ENCODE data around the gene TTC21A.
"Not testable (repeated sequence)": the region's sequence is repeated elsewhere in the genome, so short reads cannot be mapped to it uniquely, and the experiment has no call there.

The TTC21A gene, protein sequence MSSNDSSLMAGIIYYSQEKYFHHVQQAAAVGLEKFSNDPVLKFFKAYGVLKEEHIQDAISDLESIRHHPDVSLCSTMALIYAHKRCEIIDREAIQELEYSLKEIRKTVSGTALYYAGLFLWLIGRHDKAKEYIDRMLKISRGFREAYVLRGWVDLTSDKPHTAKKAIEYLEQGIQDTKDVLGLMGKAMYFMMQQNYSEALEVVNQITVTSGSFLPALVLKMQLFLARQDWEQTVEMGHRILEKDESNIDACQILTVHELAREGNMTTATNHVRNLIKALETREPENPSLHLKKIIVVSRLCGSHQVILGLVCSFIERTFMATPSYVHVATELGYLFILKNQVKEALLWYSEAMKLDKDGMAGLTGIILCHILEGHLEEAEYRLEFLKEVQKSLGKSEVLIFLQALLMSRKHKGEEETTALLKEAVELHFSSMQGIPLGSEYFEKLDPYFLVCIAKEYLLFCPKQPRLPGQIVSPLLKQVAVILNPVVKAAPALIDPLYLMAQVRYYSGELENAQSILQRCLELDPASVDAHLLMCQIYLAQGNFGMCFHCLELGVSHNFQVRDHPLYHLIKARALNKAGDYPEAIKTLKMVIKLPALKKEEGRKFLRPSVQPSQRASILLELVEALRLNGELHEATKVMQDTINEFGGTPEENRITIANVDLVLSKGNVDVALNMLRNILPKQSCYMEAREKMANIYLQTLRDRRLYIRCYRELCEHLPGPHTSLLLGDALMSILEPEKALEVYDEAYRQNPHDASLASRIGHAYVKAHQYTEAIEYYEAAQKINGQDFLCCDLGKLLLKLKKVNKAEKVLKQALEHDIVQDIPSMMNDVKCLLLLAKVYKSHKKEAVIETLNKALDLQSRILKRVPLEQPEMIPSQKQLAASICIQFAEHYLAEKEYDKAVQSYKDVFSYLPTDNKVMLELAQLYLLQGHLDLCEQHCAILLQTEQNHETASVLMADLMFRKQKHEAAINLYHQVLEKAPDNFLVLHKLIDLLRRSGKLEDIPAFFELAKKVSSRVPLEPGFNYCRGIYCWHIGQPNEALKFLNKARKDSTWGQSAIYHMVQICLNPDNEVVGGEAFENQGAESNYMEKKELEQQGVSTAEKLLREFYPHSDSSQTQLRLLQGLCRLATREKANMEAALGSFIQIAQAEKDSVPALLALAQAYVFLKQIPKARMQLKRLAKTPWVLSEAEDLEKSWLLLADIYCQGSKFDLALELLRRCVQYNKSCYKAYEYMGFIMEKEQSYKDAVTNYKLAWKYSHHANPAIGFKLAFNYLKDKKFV (N-terminal part only)

DNA sequence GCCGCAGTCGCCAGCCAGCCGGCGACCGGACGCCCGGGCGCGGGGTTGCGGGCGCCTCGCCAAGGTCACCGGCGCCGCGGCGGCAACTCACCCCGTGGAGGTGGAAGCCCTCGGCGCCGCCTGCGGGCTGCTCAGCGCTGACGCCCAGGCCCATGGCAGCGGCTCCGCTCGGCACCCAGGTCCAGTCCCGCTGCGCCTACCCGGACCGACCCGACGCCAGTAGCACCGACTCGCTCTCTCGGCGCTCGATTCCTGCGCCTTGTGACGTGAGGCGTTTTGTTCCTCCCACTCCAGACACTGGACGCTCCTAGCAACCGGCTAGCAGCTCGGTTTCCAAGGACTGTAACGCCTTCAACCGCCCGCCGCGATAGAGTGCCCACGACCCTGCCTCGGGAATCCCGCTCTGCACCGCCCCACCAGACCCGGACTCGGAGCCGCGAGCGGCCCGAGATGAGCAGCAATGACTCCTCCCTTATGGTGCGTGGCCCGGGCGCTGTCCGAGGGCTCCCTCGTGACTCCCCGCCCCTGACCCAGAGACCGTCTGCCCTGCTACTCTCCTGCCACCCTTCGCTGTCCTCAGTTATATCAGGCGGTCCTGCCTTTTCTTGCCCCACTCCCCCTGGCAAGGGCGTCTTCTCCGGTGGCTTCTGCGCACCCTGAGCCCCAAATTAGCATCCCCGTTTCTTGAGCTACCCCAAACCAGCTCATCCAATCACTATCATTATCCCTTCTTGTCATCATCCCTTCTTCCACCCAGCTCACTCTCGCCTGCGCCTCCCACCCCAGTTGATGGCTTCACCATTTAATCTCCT lies at the start of gene TTC21A, which contains the start of gene GORASP1:
Gene TTC21A (plus strand): TSS at position 293 of the 812 bp plus-strand sequence. CDS start 158 bp downstream, at position 451.
Gene GORASP1 (minus strand): TSS at position 240 of the 812 bp plus-strand sequence. CDS start 86 bp downstream, at position 154.
- peak; percentile 45 to 94 (median 84) for DNase-seq

DNA sequence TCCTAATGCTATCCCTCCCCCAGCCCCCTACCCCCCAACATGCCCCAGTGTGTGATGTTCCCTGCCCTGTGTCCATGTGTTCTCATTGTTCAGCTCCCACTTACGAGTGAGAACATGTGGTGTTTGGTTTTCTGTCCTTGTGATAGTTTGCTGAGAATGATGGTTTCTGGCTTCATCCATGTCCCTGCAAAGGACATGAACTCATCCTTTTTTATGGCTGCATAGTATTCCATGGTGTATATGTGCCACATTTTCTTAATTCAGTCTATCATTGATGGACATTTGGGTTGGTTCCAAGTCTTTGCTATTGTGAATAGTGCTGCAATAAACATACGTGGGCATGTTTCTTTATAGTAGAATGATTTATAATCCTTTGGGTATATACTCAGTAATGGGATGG lies 46.3 kb upstream of the TTC21A start:
- not testable (repeated sequence) for DNase-seq

DNA sequence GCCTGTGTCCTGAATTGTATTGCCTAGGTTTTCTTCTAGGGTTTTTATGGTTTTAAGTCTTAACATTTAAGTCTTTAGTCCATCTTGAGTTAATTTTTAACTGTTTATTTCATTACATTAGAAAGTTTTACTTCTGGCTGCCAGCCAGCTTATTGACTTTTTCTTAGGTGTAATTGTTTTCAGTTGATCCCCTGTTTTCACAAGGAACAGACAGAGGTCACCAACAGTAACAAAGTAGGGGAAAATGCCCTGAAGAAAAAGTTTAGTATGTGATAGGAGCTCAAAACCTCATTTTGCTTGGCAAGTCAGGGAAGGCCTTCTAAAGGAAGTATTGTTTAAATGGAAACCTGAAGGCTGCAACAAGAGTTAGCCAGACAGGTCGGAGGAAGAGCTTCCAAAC lies 45.3 kb upstream of the TTC21A start:
- DNase-seq = no peak

DNA sequence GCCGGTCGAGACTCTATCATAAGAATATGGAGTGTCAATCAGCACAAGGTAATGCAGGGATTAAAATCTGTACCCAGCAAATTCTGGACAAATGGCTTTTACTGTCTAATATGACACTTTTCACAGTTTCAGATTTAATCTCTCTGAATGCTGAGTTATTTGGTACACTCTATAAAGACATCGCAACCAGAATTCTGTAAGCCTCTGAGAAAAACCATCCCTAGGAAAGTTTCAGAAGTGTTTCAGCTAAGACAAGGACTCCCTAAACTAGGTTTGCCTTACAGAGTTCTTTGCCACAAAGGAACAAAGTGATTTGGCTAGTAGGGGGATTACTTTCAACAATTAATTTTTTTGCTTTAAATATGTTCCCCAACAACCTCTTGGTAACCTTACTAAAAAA lies 44.3 kb upstream of the TTC21A start:
- no peak for DNase-seq

DNA sequence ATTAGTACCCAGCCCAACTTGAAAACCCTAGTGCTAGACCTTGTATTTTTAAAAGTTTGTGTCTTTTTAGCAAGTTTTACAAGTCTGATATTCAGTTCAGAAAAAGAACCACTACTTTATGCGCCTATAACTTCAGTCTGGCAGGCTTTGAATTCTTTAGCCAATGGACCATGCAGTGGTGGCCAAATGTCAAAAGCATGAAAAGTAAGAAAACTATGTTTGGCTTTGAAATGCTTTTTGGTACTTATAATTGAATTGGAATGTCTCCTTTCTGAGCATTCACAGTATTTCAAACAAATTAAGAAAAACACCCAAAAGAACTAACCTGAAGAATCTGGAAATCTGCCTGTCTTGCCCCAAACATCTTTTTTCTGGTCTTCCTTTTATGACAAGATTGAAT lies 42.8 kb upstream of the TTC21A start:
- DNase-seq = no peak

DNA sequence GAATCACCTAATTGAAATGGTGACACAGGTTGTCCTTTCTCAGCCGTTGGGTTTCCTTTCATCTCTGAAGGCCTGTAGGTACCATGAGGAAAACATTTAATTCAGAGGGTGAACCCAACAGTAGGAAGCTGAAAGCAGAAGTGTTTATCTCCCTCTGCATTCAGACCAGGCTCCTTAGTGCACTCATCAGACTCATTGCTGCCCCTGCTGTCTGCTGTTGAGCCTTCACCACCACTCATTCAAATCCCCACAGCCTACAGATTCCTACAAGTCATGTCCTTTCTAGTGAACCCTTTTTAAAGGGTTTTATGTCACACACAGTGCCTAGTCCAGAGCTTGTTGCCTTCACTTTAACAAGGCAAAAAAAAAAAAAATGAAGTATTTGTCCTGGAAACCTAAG lies 42.3 kb upstream of the TTC21A start:
- DNase-seq = peak in 10 of 56 donors; percentile 1 to 29 (median 7)

DNA sequence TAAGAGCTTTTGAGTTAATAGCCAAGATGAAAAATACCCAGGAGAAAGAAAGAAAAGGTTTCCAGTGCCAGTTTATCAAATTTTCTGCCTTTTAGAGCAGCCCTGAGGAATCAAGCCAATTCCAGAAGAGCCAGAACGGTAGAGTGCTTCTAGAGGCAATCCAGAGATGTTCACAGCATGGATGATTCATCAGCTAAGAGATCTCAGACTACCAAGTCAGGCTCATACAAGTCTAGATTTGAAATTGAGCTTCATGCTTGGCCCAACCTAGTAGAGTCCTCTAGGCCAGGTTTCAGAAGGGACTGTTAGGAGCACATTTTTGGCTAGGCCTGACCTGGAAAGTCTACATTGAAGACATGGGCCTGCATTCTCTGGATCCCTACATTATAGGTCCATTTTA lies 40.2 kb upstream of the TTC21A start:
- DNase-seq = no peak

DNA sequence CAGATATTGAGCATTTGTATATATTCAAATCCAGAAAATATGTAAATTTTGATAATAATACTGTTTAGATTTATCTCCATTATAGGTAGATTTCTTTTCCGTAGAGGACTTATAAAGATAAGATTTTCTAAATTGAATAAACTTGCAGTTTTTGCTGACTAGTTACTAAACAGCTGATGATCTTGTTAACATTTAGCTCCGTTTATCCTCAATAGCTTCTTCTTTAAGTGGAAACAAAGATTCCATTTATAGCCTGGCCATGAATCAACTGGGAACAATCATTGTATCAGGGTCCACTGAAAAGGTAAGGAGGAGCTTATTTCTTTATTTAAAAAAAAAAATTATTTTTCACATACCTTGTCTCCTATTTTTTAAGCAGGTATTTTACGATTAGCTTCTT lies 38.9 kb upstream of the TTC21A start:
- DNase-seq = no peak

DNA sequence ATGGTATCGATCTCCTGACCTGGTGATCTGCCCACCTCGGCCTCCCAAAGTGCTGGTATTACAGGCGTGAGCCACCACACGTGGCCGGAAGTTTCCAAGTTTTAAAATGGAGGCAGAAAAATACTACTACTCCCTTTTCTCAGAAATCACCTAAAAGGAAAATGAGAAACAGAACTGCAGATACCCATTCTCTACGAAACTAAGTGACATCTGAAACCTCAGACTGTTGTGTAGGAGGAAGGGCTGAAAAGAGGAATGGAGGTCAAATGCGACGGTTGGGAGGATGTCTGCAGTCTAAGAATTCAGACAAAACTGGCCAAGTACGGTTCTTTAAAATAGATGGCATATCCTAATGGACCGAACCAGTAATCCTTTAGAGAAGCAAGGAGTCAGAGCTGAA lies 31.6 kb upstream of the TTC21A start:
- DNase-seq = no peak

DNA sequence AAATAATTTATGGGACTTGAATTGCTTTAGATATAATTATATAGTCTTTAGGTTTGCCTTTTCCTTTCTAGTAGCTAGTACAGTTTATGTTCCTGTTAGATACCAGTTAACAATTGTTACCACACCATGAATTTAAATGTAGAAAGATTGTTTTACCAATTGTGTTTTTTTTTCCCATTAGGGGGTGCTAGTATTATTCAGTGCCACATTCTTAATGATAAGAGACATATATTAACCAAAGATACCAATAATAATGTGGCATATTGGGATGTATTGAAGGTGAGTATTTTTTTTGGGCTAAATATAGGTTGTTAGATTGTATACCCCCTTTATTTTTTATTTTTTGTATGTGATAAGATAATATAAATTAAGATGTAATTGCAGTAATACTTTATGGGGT lies 27.9 kb upstream of the TTC21A start:
- no peak for DNase-seq

DNA sequence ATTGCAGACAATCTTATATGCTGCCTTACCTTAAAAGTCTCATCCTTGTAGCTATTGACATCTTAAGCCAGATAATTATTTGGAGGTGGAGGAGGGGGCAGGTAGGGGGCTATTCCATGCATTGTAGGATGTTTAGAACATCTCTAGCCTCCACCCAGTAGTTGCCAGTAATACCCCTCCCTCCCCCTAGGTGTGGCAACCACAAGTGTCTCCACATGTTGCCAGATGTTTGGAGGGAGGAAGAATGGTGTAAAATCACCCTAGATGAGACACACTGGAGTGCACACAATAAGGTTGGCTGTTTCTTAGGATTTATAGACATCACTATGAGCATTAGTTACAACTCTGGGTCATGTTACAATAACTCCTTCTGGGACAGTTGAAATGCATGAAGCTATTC lies 27.5 kb upstream of the TTC21A start:
- DNase-seq = no peak

DNA sequence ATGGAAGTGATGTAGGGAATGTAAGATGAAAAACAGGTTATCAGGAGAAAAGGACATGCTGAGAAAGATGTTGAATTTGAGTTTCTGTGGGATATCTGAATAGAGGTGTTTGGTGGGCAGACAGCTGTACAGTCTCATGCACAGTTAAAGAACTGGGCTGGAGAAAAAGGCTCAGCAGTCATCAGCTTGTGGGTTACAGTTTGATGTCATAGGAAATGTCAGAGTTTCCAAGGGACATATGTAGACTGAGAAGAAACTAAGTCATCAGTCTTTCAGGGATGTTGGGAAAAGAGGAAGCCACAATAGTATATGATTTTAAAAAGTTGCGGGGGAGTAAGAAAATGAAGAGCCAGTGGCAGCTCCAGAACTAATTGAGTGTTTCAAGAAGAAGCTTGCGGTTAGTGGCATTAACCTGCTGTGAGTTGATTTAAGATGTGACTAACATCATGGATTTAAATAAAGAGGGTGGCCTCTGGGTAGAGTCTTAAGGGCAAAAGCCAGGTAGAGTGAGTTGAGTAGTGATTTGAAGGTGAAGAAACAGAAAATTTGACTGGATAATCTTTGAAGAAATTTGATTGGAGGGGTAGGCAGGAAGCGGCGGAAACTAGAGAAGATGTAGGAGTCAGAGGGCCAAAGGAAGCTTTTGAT lies 24.7 kb upstream of the TTC21A start:
- no peak for DNase-seq

DNA sequence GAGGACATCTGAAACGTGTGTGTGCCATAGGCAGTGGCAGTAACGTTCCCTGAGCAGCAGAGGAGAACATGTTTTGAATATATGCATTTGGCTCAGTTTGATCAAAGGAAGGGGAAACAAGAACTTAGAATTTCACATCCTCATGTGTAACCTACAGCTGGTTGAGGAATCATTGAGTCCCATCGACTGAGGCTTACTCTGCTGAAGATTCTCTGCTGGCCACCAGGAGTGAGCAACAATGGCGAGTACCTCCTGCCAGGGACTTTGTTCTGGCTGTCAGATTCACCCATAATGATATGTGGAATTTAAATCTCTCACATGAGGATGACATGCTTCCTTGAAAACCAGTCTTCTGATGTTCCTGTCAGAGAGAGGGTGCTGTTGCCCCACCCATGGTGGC lies 21.3 kb upstream of the TTC21A start:
- no peak for DNase-seq

DNA sequence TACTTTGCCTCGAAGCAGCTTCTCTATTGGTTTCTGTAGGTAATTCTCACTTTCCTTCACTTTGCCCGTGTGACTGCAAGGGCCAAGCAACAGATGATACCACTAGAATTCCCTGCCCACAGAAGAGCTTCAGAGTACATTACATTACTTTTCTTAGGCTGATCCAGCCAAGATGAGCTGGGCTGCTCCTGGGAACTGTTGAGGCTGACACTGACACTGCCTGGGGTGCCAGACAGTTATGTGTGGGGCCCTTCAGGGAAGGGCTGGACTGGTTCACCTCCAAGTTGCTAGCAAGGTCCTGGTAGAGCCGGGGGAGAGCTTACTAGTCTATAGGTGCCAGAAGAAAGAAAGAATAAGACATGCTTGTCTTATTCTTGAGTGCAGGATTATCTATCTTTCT lies 19.0 kb upstream of the TTC21A start:
- no peak for DNase-seq

DNA sequence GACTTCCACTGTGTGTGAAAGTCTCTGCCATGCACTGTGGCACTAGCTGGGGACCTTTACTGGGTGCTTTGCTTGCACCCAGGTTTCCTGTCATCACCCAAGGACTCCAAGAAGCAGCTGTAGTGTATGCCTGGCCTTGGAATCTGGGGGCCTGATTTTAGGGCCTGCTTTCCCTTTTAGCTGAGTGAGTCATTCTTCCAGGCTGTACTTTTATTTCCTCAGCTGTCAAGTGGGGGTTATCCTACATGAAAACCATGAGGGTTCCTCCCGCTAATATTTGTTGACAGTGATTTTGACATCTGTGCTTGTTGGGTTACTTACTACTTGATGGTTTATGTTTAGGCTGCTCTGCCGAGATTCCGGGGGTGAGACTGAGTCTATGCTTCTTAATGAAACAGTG lies 18.6 kb upstream of the TTC21A start:
- DNase-seq = no peak

DNA sequence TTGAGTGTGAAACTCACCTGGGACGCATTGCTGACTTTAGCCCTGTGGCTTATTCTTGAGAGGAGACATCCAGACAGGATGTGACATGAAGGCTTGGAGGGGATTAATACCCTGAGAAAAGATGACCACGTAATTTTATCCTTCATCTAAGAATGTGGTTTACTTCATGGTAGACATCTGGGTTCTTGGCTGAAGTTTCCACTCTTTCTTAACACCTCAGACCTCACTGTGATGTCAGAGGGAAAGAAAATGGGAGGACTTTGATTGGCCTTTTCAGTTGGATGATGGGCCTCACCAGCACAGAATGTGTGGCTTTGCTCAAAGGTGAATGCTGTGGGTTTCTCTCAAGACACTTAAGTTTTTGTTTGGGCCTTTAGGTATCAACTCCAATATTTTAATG lies 16.6 kb upstream of the TTC21A start:
- no peak for DNase-seq

DNA sequence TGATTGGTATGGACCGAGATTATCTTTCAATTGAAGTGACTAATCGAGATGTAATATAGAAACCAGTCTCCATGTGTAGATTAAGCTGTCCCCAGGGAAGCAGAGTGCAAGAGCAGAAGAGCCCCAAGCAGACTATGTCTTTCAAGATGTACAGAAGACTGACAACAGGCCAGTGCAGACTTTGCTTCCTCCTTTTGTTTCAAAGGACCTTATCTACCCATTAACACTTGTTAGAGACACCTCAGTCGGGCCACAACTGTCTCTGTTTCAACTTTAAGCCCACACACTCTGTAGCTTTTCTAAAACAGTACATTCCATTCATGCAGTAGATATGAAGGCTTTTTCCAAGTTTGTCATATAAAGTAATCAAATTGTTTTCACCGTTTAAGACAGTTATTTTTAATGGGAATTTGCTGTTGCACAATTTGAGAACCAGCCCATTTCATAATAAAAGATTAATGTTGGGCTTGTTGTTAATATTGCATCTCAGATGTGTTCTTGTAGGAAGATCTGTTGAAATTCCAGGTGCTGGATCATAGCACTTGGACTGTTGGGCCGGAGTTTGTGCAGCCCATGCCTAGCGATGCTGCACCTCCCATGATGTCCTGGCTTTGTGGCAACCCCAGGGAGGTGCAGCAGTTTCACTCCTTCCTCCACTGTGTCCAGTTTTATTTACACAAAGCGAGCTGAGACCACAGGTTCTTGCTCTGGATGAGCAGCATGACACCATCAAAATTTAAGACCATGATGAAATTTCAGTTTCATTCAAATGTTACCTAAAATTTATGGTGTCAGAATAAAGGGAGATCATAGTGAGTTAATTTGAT lies 12.4 kb upstream of the TTC21A start:
- no peak for DNase-seq

DNA sequence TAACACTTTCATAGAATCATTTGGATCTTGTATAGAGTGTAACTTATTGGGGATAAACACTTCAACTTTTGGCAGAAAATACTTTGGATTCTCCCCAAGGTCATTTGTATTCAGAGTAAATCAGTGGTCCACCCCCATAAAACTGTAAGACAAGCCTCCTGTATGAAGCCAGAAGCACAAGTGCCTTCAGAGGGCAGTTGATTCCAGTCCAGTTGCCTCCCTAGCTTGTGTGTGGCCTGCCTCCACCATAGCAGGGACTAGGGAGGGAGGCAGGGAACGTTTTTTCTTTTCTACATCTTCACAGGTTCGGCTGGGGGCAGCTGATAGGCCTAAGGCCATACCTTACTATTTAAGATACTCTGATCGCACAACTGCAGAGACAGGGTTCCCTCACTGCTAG lies 11.7 kb upstream of the TTC21A start:
- peak in 2 of 56 donors; percentile 20 to 23 for DNase-seq

DNA sequence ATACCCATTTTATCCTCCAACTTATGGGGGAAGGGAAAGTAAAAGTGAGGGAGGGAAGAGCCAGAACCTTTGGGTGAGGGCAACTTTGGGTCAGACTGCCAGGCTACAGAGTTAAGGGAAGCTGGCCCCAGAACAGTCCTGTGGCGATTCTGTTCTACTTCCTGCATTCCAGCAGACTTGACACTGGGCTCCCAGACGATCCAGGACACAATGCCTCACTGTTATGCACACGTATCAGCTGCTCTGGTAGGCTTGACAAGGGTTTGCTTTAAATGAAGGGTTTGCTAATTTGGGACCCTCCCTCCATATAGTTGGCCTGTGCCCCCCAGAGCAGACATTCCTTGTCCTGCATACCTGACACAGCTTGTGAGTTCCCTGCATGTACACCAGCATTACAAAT lies 10.7 kb upstream of the TTC21A start:
- peak in 21 of 56 donors; percentile 9 to 58 (median 25) for DNase-seq

Data from nucleus accumbens (tissue), 56 donors.